ENCODE measurements around the gene AFF3. TPM values are rescaled to one million over a fixed set of nuclear protein-coding genes. Genes with fewer than 3 reads are reported as not detected.

Gene AFF3
- total and polyA plus RNA-seq, 2 of the 13 experiments (the other 11 are each of a cell fraction or from before 2014, with no cell fraction given), result not detected

DNA sequence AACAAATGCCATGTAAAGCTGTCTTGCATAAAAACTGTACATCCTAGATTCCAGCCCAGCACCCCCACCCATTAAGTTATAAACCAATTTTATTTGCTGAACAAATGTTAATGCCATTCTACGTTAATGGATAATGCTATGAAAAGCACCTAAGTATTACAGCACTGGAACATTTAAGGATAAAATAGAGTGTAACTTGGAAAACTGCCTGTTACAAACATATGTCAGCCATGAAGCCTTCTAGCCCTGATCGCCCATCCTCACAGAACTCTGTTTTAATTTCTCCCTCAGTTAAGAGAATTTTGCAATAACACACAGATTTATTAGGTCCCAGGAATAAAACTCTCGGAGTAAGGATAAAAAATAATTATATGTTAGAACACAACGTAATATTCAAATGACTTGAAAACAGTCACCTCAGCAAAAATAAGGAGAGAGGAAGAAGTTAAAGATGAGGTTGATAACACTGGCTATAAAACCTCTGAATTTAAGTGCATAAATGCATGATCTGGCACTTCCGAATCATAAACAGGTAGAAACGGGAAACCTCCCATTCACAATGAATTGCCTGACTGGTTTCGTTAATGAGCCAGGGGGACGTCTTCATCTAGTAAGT, 308.7 kb downstream of the AFF3 start (continued):
- TF ChIP-seq MAFF (IDR thresholded peaks at IDR 0.05; ENCODE audit: low read depth, low read length), result peak; percentile 93
- TF ChIP-seq, protein P1, sequence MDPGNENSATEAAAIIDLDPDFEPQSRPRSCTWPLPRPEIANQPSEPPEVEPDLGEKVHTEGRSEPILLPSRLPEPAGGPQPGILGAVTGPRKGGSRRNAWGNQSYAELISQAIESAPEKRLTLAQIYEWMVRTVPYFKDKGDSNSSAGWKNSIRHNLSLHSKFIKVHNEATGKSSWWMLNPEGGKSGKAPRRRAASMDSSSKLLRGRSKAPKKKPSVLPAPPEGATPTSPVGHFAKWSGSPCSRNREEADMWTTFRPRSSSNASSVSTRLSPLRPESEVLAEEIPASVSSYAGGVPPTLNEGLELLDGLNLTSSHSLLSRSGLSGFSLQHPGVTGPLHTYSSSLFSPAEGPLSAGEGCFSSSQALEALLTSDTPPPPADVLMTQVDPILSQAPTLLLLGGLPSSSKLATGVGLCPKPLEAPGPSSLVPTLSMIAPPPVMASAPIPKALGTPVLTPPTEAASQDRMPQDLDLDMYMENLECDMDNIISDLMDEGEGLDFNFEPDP (CRISPR knock-in tag; conservative IDR thresholded peaks at IDR 0.05), result no peak
- TF ChIP-seq POGZ (CRISPR knock-in tag; IDR thresholded peaks at IDR 0.05), result no peak
- TF ChIP-seq ZNF782 (CRISPR knock-in tag; IDR thresholded peaks at IDR 0.05; ENCODE audit: borderline replicate concordance), result no peak

DNA sequence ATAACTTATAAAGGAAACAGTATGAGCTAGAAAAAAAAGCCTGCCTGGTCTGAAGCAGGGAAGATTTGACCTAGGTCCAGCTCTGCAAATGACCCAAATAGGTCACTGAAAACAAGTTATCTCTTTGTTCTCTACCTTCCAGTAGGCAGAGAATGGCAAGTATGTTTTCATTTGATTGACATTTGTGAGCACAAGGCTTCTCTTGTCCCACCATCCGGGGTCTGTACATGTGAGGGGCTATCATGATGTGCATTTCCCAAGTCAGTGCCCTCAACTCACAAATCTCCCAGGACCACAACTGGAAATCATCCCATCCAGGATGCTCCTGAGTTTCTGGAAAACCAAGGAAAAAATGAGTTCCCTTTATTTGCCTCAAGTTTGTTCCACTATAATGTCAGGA, 309.5 kb downstream of the AFF3 start:
- H3K9ac ChIP-seq (ENCODE audit: insufficient read depth, low read depth, low read length), result no peak overlapping the region
- peak; percentile 4 for DNase-seq (ENCODE audit: low spot score)
- H2AFZ ChIP-seq (ENCODE audit: low read length), result no peak overlapping the region
- BruUV-seq (replicated peaks), result no TSS peak
- no peak overlapping the region for H3K4me2 ChIP-seq (ENCODE audit: low read depth, low read length)
- no peaks in the 10 kb centered on the region for H4K20me1 ChIP-seq (ENCODE audit: insufficient read depth, low read length)
- TF ChIP-seq IRF2 (CRISPR knock-in tag; IDR thresholded peaks at IDR 0.05), result no peak
- no peak for TF ChIP-seq ZSCAN29 (CRISPR knock-in tag; conservative IDR thresholded peaks at IDR 0.05)
- no peak for TF ChIP-seq HOXD1 (CRISPR knock-in tag; IDR thresholded peaks at IDR 0.05)
- no peak for TF ChIP-seq ZNF792 (CRISPR knock-in tag; IDR thresholded peaks at IDR 0.05)
- TF ChIP-seq, protein P2, sequence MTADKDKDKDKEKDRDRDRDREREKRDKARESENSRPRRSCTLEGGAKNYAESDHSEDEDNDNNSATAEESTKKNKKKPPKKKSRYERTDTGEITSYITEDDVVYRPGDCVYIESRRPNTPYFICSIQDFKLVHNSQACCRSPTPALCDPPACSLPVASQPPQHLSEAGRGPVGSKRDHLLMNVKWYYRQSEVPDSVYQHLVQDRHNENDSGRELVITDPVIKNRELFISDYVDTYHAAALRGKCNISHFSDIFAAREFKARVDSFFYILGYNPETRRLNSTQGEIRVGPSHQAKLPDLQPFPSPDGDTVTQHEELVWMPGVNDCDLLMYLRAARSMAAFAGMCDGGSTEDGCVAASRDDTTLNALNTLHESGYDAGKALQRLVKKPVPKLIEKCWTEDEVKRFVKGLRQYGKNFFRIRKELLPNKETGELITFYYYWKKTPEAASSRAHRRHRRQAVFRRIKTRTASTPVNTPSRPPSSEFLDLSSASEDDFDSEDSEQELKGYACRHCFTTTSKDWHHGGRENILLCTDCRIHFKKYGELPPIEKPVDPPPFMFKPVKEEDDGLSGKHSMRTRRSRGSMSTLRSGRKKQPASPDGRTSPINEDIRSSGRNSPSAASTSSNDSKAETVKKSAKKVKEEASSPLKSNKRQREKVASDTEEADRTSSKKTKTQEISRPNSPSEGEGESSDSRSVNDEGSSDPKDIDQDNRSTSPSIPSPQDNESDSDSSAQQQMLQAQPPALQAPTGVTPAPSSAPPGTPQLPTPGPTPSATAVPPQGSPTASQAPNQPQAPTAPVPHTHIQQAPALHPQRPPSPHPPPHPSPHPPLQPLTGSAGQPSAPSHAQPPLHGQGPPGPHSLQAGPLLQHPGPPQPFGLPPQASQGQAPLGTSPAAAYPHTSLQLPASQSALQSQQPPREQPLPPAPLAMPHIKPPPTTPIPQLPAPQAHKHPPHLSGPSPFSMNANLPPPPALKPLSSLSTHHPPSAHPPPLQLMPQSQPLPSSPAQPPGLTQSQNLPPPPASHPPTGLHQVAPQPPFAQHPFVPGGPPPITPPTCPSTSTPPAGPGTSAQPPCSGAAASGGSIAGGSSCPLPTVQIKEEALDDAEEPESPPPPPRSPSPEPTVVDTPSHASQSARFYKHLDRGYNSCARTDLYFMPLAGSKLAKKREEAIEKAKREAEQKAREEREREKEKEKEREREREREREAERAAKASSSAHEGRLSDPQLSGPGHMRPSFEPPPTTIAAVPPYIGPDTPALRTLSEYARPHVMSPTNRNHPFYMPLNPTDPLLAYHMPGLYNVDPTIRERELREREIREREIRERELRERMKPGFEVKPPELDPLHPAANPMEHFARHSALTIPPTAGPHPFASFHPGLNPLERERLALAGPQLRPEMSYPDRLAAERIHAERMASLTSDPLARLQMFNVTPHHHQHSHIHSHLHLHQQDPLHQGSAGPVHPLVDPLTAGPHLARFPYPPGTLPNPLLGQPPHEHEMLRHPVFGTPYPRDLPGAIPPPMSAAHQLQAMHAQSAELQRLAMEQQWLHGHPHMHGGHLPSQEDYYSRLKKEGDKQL (CRISPR knock-in tag; IDR thresholded peaks at IDR 0.05; ENCODE audit: low read depth), result no peak
- TF ChIP-seq, protein P3, sequence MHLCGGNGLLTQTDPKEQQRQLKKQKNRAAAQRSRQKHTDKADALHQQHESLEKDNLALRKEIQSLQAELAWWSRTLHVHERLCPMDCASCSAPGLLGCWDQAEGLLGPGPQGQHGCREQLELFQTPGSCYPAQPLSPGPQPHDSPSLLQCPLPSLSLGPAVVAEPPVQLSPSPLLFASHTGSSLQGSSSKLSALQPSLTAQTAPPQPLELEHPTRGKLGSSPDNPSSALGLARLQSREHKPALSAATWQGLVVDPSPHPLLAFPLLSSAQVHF (CRISPR knock-in tag; IDR thresholded peaks at IDR 0.05), result no peak
- TF ChIP-seq ZFP37 (CRISPR knock-in tag; IDR thresholded peaks at IDR 0.05; ENCODE audit: borderline replicate concordance), result no peak
- TF ChIP-seq HNRNPLL (IDR thresholded peaks at IDR 0.05; ENCODE audit: low read depth, low read length, poor library complexity, severe bottlenecking), result no peak
- H3K27me3 ChIP-seq (ENCODE audit: control insufficient read depth in 1 of 2, insufficient read depth in 2 of 2, low read length in 2 of 2), result peaks cover 0 to 7% of the 10 kb centered on the region in 2 experiments; a peak in 4 of 5 replicates
- CTCF ChIA-PET (ENCODE audit: low intra/inter-chr PET ratio, low total read pairs), result no interaction called here
- H3K79me2 ChIP-seq (ENCODE audit: insufficient read depth, low read length), result no peaks in the 10 kb centered on the region
- in situ Hi-C loops (cut with HindIII; ENCODE audit: extremely low pct_ligation_motif_present, low pct_unique_long_range_greater_than_20kb) (no loop called here), intact Hi-C loops (cut with micrococcal nuclease; ENCODE audit: unreplicated experiment) (no loop called here)
- POLR2A ChIA-PET, result no interaction called here
- WGBS (ENCODE audit: low lambda C conversion rate), result 0% methylated on average over 1 of the region's 1 CpG
- H3K27ac ChIP-seq (ENCODE audit: extremely low read length, insufficient read depth, low read length), result no peak overlapping the region
- no peak for FAIRE-seq
- H3K9me3 ChIP-seq (ENCODE audit: low read length), result no peaks in the 10 kb centered on the region
- peaks cover 17% of the 10 kb centered on the region; the same call in 1 of the 2 replicates for H3K4me1 ChIP-seq (ENCODE audit: insufficient read depth, low read length)
- no peak overlapping the region for H3K4me3 ChIP-seq (replicated peaks in 1 of 3; ENCODE audit: insufficient read depth in 1 of 3, low read depth in 2 of 3, low read length in 3 of 3)
- H3K36me3 ChIP-seq (replicated peaks in 1 of 2; ENCODE audit: control insufficient read depth in 1 of 2, insufficient read depth in 2 of 2, low read length in 2 of 2), result no peaks in the 10 kb centered on the region
- ATAC-seq, result no peak

Data from HepG2 (cell line).